T-helper 17 cell (primary cell): ENCODE data around the gene DOCK3. TPM values are rescaled to one million over a fixed set of nuclear protein-coding genes. Genes with fewer than 3 reads are reported as not detected.
A peak's percentile ranks its signal among the peaks of the same experiment; 100 is the strongest.
"Not testable (repeated sequence)": the region's sequence is repeated elsewhere in the genome, so short reads cannot be mapped to it uniquely, and the experiment has no call there.

Experiments
- ATAC-seq: fragments of 150-1000 bp; cut with Tn5 transposase; 2 replicates; pipeline ENCODE4 v1.10.0; 2021; ENCODE audit warnings: mild to moderate bottlenecking, moderate library complexity
- DNase-seq, 3 donors: peaks; one replicate each; pipeline versions ENCODE4 v3.0.0 to v3.0.0-alpha.2; 2020 to 2021
- H3K9me3 ChIP-seq: one replicate; pipeline ENCODE4 v1.7.0; 2013; ENCODE audit warnings: low read length, mild to moderate bottlenecking; ENCODE audit not compliant: control insufficient read depth, poor library complexity, severe bottlenecking
- H3K27ac Mint-ChIP-seq: one replicate; pipeline ENCODE4 v1.8.0; 2022; ENCODE audit warnings: mild to moderate bottlenecking, moderate library complexity, mixed read lengths
- H3K27me3 Mint-ChIP-seq: one replicate; pipeline ENCODE4 v1.8.0; 2022; ENCODE audit warnings: mixed read lengths
- H3K36me3 Mint-ChIP-seq: one replicate; pipeline ENCODE4 v1.8.0; 2022; ENCODE audit warnings: low read depth, mixed read lengths
- H3K4me1 Mint-ChIP-seq: one replicate; pipeline ENCODE4 v1.8.0; 2022; ENCODE audit warnings: mild to moderate bottlenecking, mixed read lengths
- H3K4me3 Mint-ChIP-seq: one replicate; pipeline ENCODE4 v1.8.0; 2022; ENCODE audit warnings: mild to moderate bottlenecking, moderate library complexity, mixed read lengths
- total RNA-seq, 4 donors: library from RNA in 2 of 4; stranded (reverse) in 2 of 4; gene quantifications; one replicate each; pipeline ENCODE4 v1.2.3 and lab custom pipeline; 2022 to 2026

The DOCK3 gene
- total RNA-seq, 2 donors from 2014 or later, result 1.9 to 3.2 TPM

GRCh38 chr3:50923955-50924354 is 249.2 kb downstream of the DOCK3 start:
- H3K36me3 Mint-ChIP-seq, result peaks cover 2% of the 10 kb centered on the region
- H3K4me1 Mint-ChIP-seq, result no peaks in the 10 kb centered on the region
- H3K27ac Mint-ChIP-seq, result no peak overlapping the region
- ATAC-seq (no peak), DNase-seq (no peak)
- H3K4me3 Mint-ChIP-seq, result no peak overlapping the region
- no peaks in the 10 kb centered on the region for H3K9me3 ChIP-seq
- peaks cover 26% of the 10 kb centered on the region for H3K27me3 Mint-ChIP-seq

- no peak for DNase-seq
- H3K9me3 ChIP-seq, result no peaks in the 10 kb centered on the region
- peaks cover 2% of the 10 kb centered on the region for H3K36me3 Mint-ChIP-seq
- H3K4me1 Mint-ChIP-seq, result no peaks in the 10 kb centered on the region
- no peak overlapping the region for H3K27ac Mint-ChIP-seq
- no peak overlapping the region for H3K4me3 Mint-ChIP-seq
- peaks cover 31% of the 10 kb centered on the region for H3K27me3 Mint-ChIP-seq
- ATAC-seq, result no peak
Measured at GRCh38 chr3:50924638-50925037, 249.9 kb downstream of the DOCK3 start.

GRCh38 chr3:50926868-50927267 is 252.1 kb downstream of the DOCK3 start:
- peaks cover 43% of the 10 kb centered on the region for H3K27me3 Mint-ChIP-seq
- no peak overlapping the region for H3K4me3 Mint-ChIP-seq
- no peaks in the 10 kb centered on the region for H3K9me3 ChIP-seq
- H3K27ac Mint-ChIP-seq, result no peak overlapping the region
- no peak for DNase-seq
- no peaks in the 10 kb centered on the region for H3K4me1 Mint-ChIP-seq
- ATAC-seq, result no peak
- H3K36me3 Mint-ChIP-seq, result peaks cover 3% of the 10 kb centered on the region

- peaks cover 3% of the 10 kb centered on the region for H3K36me3 Mint-ChIP-seq
- no peak for ATAC-seq
- no peak overlapping the region for H3K4me3 Mint-ChIP-seq
- H3K27me3 Mint-ChIP-seq, result peaks cover 30% of the 10 kb centered on the region
- H3K4me1 Mint-ChIP-seq, result no peaks in the 10 kb centered on the region
- DNase-seq, result no peak
- no peak overlapping the region for H3K27ac Mint-ChIP-seq
- H3K9me3 ChIP-seq, result no peaks in the 10 kb centered on the region
Measured at GRCh38 chr3:50930371-50931208, 255.9 kb downstream of the DOCK3 start.

GRCh38 chr3:50932918-50933317 is 258.2 kb downstream of the DOCK3 start:
- ATAC-seq, H3K4me1 Mint-ChIP-seq, H3K27ac Mint-ChIP-seq, H3K9me3 ChIP-seq, DNase-seq, H3K4me3 Mint-ChIP-seq, H3K36me3 Mint-ChIP-seq: not testable (repeated sequence)
- peaks cover 19% of the 10 kb centered on the region for H3K27me3 Mint-ChIP-seq

GRCh38 chr3:50936389-50936788 is 261.7 kb downstream of the DOCK3 start:
- no peaks in the 10 kb centered on the region for H3K9me3 ChIP-seq
- Mint-ChIP-seq H3K27me3 (peaks cover 7% of the 10 kb centered on the region), H3K27ac (no peak overlapping the region), H3K4me1 (no peaks in the 10 kb centered on the region), H3K36me3 (no peaks in the 10 kb centered on the region), H3K4me3 (no peak overlapping the region)
- ATAC-seq (no peak), DNase-seq (no peak)

GRCh38 chr3:50947419-50947818 is 272.7 kb downstream of the DOCK3 start:
- Mint-ChIP-seq H3K4me3 (no peak overlapping the region), H3K4me1 (peaks cover 13% of the 10 kb centered on the region), H3K27ac (no peak overlapping the region), H3K36me3 (no peaks in the 10 kb centered on the region), H3K27me3 (peaks cover 10% of the 10 kb centered on the region)
- no peak for ATAC-seq
- H3K9me3 ChIP-seq, result no peaks in the 10 kb centered on the region
- no peak for DNase-seq

- DNase-seq (no peak), ATAC-seq (no peak)
- peak overlapping the region; percentile 66 for H3K4me3 Mint-ChIP-seq
- peak overlapping the region; percentile 79 for H3K27ac Mint-ChIP-seq
- H3K36me3 Mint-ChIP-seq, result peaks cover 2% of the 10 kb centered on the region
- H3K27me3 Mint-ChIP-seq, result peaks cover 18% of the 10 kb centered on the region
- peaks cover 13% of the 10 kb centered on the region for H3K4me1 Mint-ChIP-seq
- no peaks in the 10 kb centered on the region for H3K9me3 ChIP-seq
Measured at GRCh38 chr3:50950591-50950990, 275.9 kb downstream of the DOCK3 start.

- H3K36me3 Mint-ChIP-seq, result peaks cover 8% of the 10 kb centered on the region
- H3K27me3 Mint-ChIP-seq, result peaks cover 24% of the 10 kb centered on the region
- no peak for DNase-seq
- no peak for ATAC-seq
- H3K4me1 Mint-ChIP-seq, result peaks cover 13% of the 10 kb centered on the region
- no peaks in the 10 kb centered on the region for H3K9me3 ChIP-seq
- no peak overlapping the region for H3K4me3 Mint-ChIP-seq
- H3K27ac Mint-ChIP-seq, result no peak overlapping the region
Measured at GRCh38 chr3:50953825-50954414, 279.2 kb downstream of the DOCK3 start.

- H3K27me3 Mint-ChIP-seq, result peaks cover 31% of the 10 kb centered on the region
- DNase-seq (no peak), ATAC-seq (no peak)
- H3K36me3 Mint-ChIP-seq, result peaks cover 9% of the 10 kb centered on the region
- no peaks in the 10 kb centered on the region for H3K9me3 ChIP-seq
- H3K4me3 Mint-ChIP-seq, result no peak overlapping the region
- no peak overlapping the region for H3K27ac Mint-ChIP-seq
- H3K4me1 Mint-ChIP-seq, result peaks cover 4% of the 10 kb centered on the region
Measured at GRCh38 chr3:50961386-50961785, 286.7 kb downstream of the DOCK3 start.

- H3K27me3 Mint-ChIP-seq, result no peaks in the 10 kb centered on the region
- no peaks in the 10 kb centered on the region for H3K9me3 ChIP-seq
- DNase-seq, result peak in 1 of 3 donors; percentile 28
- H3K4me3 Mint-ChIP-seq, result peak overlapping the region; percentile 36
- ATAC-seq, result peak; percentile 96
- no peak overlapping the region for H3K27ac Mint-ChIP-seq
- H3K4me1 Mint-ChIP-seq, result peaks cover 11% of the 10 kb centered on the region
- H3K36me3 Mint-ChIP-seq, result no peaks in the 10 kb centered on the region
Measured at GRCh38 chr3:50971487-50971924, 296.8 kb downstream of the DOCK3 start.

GRCh38 chr3:50972029-50972428 is 297.3 kb downstream of the DOCK3 start:
- Mint-ChIP-seq H3K4me1 (peaks cover 11% of the 10 kb centered on the region), H3K27me3 (no peaks in the 10 kb centered on the region), H3K27ac (no peak overlapping the region), H3K36me3 (no peaks in the 10 kb centered on the region), H3K4me3 (no peak overlapping the region)
- no peaks in the 10 kb centered on the region for H3K9me3 ChIP-seq
- DNase-seq (no peak), ATAC-seq (no peak)

GRCh38 chr3:50978586-50978985 is 303.9 kb downstream of the DOCK3 start:
- H3K4me3 Mint-ChIP-seq, H3K27ac Mint-ChIP-seq: not testable (repeated sequence)

More at GRCh38 chr3:50978586-50978985, 303.9 kb downstream of the DOCK3 start:
- H3K4me1 Mint-ChIP-seq, H3K9me3 ChIP-seq, H3K27me3 Mint-ChIP-seq, ATAC-seq, H3K36me3 Mint-ChIP-seq, DNase-seq: not testable (repeated sequence)
